COR-L47 (cell line): ENCODE data around the gene C5.
"Not testable (repeated sequence)": the region's sequence is repeated elsewhere in the genome, so short reads cannot be mapped to it uniquely, and the experiment has no call there.

Experiments
- DNase-seq: peaks from one replicate; lab custom pipeline; 2025; lab: John Stamatoyannopoulos, UW

C5 gene

DNA sequence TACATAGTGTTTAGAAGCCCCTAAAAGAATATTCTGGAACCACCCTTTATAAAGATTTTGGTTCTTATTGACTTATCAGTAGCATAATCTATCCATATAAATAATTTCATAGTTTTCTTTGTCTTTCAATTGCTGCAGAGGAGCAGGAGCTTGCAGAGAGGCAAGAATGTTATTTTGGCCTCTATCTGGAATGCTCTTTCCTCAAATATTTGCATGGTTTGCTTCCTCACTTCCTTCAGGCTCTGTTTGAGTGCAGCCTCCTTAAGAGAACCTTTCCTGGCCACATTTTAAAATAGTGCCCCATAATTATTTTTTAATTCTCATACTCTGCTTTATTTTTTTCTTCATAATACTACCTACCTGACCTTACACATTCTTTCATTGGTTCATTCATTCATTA, 1.5 kb downstream of the C5 start:
- no peak for DNase-seq

DNA sequence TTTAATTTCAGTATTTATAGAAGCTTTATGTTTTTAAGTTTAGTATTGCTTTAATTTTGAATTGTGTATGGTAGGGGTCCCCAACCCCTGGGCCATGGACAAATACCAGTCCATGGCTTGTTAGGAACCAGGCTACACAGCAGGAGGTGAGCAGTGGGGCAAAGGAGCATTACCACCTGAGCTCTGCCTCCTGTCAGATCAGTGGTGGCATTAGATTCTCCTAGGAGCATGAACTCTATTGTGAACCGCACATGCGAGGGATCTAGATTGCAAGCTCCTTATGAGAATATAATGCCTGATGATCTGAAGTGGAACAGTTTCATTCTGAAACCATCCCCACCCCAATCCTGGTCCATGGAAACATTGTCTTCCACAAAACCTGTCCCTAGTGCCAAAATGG, 1.9 kb downstream of the C5 start:
- no peak for DNase-seq

DNA sequence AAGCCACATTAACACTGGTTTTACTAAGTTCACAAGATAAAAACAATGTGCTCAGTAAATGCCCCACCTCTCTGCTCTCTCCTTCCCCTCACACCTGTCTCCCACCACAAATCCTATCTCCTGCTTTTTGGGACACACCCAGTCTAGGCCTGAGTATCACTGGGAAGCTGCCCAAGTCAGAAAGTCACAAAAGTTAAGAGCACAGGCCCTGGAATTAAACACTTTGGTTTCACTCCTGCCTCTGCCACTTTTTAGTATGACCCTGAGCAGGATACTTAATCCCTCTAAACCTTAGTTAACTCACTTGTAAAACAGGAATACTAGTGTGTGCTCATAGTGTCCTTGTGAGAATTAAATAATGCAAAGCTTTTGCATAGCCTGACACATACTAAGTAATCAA, 11.3 kb downstream of the C5 start:
- DNase-seq: no peak

DNA sequence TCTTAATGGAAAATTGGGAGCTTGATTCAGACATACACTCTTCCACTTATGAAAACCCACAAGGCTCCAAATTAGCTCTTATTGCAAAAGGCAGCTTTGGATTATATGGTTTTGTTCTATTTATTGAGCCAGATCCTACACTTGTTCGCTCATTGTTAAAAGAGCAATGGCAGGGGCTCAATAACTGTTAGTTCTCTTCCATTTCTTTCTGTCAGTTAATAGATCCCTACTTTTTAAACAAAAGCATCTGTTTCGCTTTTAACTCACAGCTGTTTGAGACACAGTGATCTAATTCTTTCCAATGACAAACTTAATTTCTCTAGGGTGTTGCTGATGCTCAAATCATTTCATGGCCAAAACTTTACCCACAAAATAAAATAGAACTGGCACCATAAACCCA, 11.7 kb downstream of the C5 start:
- no peak for DNase-seq

DNA sequence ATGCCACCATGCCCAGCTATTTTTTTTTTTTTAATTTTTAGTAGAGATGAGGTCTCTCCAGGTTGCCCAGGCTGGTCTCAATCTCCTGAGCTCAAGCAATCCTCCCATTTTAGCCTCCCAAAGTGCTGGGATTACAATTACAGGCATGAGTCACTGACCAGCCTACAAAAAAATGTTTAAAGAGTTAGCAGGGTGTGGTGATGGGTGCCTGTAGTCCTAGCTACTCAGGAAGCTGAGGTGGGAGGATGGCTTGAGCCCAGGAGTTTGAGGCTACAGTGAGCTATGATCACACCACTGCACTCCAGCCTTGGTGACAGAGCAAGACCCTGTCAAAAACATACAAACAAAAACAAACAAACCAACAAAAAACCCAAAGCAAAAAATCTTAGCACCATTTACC, 14.4 kb downstream of the C5 start:
- not testable (repeated sequence) for DNase-seq

DNA sequence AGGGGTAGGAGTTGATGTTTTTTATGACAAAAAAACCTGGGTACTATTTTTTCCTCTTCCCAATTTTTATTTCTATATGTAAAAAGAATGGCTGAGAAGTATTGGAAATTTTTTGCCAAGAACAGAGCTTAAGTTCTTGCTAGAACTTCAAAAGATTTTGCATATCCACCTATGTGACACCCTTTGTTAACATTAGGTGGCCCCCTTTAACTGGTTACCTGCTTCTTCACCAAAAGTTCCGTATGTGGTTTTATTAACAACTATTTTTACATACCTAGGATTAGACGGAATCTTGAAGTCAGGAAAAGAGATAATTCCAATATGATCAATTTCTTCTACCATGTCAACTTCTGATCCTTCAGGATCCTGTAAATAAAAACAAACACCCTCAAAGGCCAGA, 15.5 kb downstream of the C5 start:
- DNase-seq: no peak

GRCh38 chr9:121029469-121029868, 20.6 kb downstream of the C5 start:
- no peak for DNase-seq

- DNase-seq: not testable (repeated sequence)
Measured at GRCh38 chr9:121028285-121028684, 21.8 kb downstream of the C5 start.

DNA sequence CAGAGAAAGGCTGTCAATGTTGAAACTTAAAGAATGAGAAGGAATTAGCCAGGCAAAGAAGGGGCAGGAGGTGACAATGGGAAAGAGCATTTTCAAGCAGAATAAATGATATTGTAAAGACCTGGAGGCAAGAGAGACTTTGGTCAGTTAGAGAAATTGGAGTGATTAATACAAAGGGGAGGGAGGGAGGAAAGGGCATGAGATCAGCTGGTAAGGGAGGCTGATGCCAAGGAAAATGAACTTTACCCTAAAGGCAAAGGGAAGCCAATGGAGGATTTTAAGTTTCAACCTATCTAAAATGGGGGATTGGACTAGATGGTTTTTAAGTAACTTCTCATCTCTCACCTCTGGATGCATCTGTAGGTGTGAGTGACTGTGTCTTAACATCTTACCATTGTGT, 23.3 kb downstream of the C5 start:
- DNase-seq: no peak

DNA sequence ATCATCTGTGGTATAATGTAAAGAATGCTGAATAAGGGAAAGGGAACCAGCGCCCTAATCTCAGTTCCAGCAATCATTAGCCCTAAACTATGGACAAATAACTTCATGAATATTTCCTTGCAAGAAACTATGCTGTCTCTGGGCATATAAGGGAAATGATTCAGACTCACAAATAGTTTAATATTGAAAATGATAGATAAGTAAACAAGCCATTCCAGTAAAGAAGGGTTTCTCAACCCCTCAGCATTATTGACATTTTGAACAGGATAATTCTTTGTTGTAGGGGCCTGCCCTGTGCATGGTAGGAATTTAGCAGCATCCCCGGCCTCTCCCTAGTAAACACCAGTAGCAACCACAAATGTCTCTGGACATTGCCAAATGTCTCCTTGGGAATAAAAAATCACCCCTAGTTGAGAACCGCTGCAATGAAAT, 23.8 kb downstream of the C5 start:
- no peak for DNase-seq

DNA sequence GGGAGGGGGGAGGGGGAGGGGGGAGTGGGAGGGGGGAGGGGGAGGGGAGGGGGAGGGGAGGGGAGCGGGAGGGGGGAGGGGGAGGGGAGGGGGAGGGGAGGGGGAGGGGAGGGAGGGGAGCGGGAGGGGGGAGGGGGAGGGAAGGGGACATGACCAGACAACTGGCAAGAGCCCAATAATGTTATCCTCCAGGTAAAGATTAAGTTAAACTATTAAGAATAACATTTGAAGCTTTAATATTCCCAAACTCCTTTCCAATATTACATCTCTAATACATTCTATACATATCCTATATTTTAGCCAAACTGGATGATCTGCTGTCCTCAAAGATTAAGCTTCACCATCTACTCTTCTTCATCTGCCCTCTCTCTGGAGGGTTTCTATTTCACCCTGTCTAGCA, 25.8 kb downstream of the C5 start:
- no peak for DNase-seq

GRCh38 chr9:121023064-121023463, 27.0 kb downstream of the C5 start:
- DNase-seq: no peak

- no peak for DNase-seq
Measured at GRCh38 chr9:121021301-121021700, 28.8 kb downstream of the C5 start.

DNA sequence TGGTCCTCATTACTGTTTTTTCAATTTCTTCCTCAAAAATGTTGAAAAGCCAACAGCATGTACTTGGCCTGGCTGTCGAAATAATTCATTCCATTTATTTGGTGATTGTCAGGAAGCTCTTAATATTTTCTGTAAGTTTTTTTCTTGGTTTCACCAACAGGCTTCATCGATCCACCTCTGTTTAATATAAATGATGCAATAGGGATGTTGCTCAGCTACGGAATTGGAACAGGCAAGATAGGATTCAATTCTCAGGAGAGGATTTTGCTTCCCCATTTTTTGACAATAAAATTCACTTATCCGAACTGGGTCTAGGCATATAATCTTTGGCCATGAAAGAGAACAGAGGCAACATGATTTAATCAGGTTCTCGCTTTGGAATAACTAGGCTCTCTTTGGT, 30.8 kb downstream of the C5 start:
- DNase-seq: no peak

GRCh38 chr9:121013911-121014310, 36.2 kb downstream of the C5 start:
- no peak for DNase-seq

DNA sequence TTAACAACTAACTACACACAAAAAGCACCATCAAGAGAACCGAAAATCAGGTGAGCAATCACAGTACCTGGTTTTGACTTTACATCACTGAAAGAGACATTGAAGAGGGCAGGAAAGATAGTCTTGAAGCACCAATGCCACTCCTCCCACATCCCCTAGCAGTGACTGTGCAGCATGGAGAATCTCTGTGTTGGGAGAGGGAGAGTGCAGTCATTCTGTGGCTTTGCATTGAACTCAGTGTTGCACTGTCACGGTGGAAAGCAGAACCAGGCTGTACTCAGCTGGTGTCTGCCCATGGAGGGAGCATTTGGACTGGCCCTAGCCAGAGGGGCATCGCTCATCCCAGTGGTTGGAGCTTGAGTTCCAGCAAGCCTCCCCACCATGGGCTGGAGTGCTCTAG, 40.4 kb downstream of the C5 start:
- no peak for DNase-seq

- no peak for DNase-seq
Measured at GRCh38 chr9:120999317-120999716, 50.8 kb downstream of the C5 start.

DNA sequence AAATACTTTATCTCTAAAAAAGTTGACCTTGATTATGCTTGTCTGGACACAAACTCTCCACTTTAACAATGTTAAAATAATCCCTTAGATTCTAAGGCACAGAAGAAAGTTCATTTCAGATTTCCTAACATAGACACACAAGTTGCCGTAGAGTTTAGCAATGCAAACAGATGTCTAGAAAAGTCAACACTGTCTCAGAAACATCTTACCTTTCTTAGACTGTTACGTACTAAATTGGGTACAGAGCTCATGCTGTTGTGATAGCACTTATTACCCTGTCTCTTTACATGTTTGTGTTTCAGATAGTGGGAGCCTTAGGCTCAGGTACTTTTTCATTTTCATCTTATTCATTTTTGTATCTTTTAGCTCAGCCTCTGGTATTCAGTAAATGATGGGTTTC, 52.0 kb downstream of the C5 start:
- no peak for DNase-seq

GRCh38 chr9:120997502-120997901, 52.6 kb downstream of the C5 start:
- DNase-seq: no peak

- no peak for DNase-seq
Measured at GRCh38 chr9:120996409-120996808, 53.7 kb downstream of the C5 start.

DNA sequence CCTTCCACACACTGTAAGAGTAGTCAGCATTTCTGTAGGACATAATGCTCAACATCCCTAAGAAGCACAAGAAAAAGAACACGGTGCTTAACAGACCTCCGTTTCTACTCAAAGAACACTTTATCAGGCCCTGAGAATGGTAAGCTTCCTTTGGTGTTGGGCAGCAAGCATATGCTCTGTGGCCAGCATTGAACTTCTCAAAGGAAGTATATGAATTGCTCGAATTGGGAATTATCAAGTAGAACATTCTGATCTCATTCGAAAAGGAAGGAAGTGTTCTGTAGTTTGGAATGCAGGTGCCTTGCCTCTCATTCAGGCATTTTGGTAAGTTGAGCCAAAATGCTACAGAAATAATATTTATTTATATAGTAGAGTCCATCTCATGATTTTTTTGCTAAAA, 61.0 kb downstream of the C5 start:
- DNase-seq: no peak

DNA sequence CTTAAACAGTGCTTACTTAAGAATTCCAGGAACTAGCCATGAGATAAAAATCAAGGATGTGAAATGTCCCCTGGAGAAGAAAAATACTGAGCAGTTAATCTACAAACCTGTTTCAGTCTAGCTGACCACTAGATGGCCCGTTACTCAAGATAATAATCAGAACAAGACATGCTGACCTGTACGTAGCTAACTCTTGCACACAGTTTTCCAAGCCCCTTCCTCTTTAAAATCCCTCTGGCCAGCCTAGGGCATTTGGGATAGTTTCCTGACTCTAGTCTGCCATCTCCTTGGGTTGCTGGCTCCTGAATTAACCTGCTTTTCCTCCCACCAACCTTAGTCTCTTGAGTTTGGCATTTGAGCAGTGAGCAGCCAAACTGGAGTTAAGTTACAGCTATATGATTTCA, 64.3 kb downstream of the C5 start:
- DNase-seq: peak; percentile 35

DNA sequence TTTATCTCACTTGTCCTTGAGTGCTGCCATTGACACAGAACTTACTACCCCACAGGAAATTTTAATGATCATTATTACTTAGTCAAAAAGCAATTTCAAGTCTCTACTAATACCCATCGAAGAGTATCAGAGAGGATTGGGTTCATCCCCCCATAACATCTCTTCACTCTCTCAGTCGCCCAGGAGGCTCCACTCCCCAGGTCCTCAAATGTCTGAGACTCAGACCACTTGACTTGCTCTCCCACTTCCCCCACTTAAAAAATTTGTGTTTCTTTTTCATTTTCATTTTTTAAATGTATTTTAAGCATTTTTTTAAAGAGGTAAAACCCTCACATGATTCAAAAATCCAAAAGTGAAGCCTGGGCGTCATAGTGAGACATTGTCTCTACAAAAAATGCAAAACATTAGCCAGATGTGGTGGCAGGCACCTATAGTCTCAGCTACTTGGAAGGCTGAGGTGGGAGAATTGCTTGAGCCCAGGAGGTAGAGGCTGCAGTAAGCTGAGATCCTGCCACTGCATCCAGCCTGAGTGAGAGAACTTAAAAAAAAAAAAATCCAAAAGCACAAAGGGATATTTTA, 66.7 kb downstream of the C5 start:
- no peak for DNase-seq

DNA sequence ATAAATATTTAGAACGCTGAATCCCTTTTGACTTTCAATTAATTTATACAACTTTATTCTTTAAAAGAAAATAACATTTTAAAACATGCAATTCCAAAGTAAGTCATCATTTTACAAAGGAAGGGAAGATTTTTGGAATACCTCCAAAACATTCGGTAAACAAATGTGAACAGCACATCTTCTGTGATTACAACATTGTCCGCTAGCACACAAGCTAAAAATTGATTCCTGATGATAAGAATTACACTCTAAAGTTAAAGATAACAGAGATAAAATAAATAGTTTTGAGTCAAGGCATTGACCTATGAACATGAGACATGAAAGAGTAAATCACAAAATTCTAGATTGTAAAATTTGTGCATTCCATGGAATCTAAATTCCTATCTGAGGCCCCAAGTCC, 67.2 kb downstream of the C5 start:
- no peak for DNase-seq

DNA sequence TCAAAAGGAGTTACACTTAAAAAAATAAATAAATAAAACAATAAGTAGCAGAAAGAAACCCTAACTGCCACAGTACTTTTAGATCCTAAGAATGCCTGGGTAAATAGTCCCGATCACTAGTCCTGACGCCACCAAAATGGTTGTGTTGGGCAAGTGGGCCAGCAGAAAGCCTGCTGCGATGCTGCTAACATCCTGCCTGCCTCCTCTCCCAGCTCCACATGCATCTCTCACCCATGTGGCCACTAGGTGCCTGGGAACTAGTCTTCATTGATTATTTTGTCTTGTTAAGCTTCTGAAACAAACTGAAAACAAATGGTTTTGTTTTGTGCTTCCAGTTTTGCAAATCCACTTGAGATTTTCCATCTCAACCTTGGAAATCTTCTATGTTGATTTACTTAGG, 69.1 kb downstream of the C5 start:
- no peak for DNase-seq
